ENCODE results near the gene TCFL5. TPM values are rescaled to one million over a fixed set of nuclear protein-coding genes. Genes with fewer than 3 reads are reported as not detected.
"Not testable (repeated sequence)": the region's sequence is repeated elsewhere in the genome, so short reads cannot be mapped to it uniquely, and the experiment has no call there.

TCFL5 gene
- total RNA-seq, 1 experiment from 2014 or later = 12.8 TPM

GRCh38 chr20:62864207-62864606 lies 2.6 kb upstream of the TCFL5 start:
- H3K27ac ChIP-seq = no peak overlapping the region

DNA sequence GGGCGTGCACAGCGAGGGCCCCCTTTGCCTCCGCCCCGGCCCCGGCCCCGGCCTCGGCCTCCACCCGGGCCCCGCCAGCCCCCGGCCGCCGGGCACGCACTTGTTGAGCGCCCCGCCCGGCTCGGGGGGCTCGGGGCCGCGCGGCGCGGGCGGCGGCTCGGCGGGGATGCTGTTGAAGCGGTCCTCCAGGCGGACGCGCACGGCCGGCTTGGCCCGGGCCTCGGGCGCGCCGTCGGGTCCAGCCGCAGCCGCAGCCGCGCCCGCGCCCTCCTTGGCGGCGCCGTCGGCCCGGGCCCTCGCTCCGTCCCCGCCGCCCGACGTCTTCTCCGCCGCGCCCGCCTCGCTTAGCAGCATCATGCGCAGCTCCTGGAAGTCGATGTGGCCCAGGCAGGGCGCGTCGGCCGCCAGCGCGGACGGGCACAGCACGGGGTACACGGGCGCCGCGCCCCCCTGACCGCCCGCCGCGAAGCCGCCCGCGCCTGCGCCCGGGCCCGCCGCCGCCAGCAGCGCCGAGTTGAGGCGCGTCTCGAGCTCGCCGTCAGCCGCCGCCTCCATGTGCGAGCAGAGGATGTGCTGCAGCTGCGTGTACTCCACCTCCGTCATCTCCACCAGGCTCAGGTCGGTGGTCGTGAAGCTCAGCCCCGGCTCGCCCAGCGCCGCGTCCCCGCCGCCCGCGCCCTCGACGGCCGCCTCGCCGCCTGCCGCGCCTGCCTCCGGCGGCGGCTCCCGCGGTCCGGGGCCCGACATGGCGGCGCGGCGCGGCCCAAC lies 514 bp downstream of the TCFL5 start:
- peaks cover 3% of the 10 kb centered on the region; the same call in 1 of the 2 replicates for H3K9me3 ChIP-seq (replicated peaks)
- H3K27ac ChIP-seq = no peak overlapping the region
- H3K27me3 ChIP-seq (replicated peaks) = no peaks in the 10 kb centered on the region
- peak in 1 of 2 experiments; percentile 33 for DNase-seq (ENCODE audit: low read depth in 1 of 2, low spot score in 2 of 2)
- peaks cover 14% of the 10 kb centered on the region for H3K36me3 ChIP-seq
- peak overlapping the region; percentile 66 for H3K4me3 ChIP-seq
- H3K4me1 ChIP-seq (replicated peaks) = peaks cover 17% of the 10 kb centered on the region

More at GRCh38 chr20:62864207-62864606, 2.6 kb upstream of the TCFL5 start:
- DNase-seq (ENCODE audit: low read depth in 1 of 2, low spot score in 2 of 2) = no peak
- Histone ChIP-seq H3K4me1 (replicated peaks) (peaks cover 17% of the 10 kb centered on the region), H3K9me3 (replicated peaks) (peaks cover 3% of the 10 kb centered on the region; the same call in 1 of the 2 replicates), H3K27me3 (replicated peaks) (peaks cover 9% of the 10 kb centered on the region), H3K36me3 (peaks cover 3% of the 10 kb centered on the region; the same call in 1 of the 2 replicates), H3K4me3 (no peak overlapping the region)

GRCh38 chr20:62860391-62860923 lies 1.2 kb downstream of the TCFL5 start:
- no peaks in the 10 kb centered on the region for H3K27me3 ChIP-seq (replicated peaks)
- H3K4me1 ChIP-seq (replicated peaks) = peaks cover 17% of the 10 kb centered on the region
- peaks cover 3% of the 10 kb centered on the region; the same call in 1 of the 2 replicates for H3K9me3 ChIP-seq (replicated peaks)
- H3K4me3 ChIP-seq = peak overlapping the region; percentile 66
- peaks cover 19% of the 10 kb centered on the region for H3K36me3 ChIP-seq
- no peak for DNase-seq (ENCODE audit: low read depth in 1 of 2, low spot score in 2 of 2)
- no peak overlapping the region for H3K27ac ChIP-seq

GRCh38 chr20:62859721-62860120 lies 1.9 kb downstream of the TCFL5 start:
- peaks cover 26% of the 10 kb centered on the region for H3K36me3 ChIP-seq
- no peaks in the 10 kb centered on the region for H3K27me3 ChIP-seq (replicated peaks)
- H3K9me3 ChIP-seq (replicated peaks) = peaks cover 3% of the 10 kb centered on the region; the same call in 1 of the 2 replicates
- peaks cover 17% of the 10 kb centered on the region for H3K4me1 ChIP-seq (replicated peaks)
- no peak overlapping the region for H3K27ac ChIP-seq
- no peak overlapping the region for H3K4me3 ChIP-seq
- DNase-seq (ENCODE audit: low read depth in 1 of 2, low spot score in 2 of 2) = no peak

- Histone ChIP-seq H3K9me3 (replicated peaks) (peaks cover 3% of the 10 kb centered on the region; the same call in 1 of the 2 replicates), H3K36me3 (peaks cover 39% of the 10 kb centered on the region), H3K4me3 (no peak overlapping the region), H3K27ac (no peak overlapping the region), H3K4me1 (replicated peaks) (peaks cover 17% of the 10 kb centered on the region), H3K27me3 (replicated peaks) (no peaks in the 10 kb centered on the region)
- no peak for DNase-seq (ENCODE audit: low read depth in 1 of 2, low spot score in 2 of 2)
Observed at GRCh38 chr20:62858058-62858830, 3.4 kb downstream of the TCFL5 start.

- no peak overlapping the region for H3K4me3 ChIP-seq
- no peaks in the 10 kb centered on the region for H3K27me3 ChIP-seq (replicated peaks)
- H3K36me3 ChIP-seq = peaks cover 45% of the 10 kb centered on the region
Observed at GRCh38 chr20:62856931-62857619, 4.5 kb downstream of the TCFL5 start.

GRCh38 chr20:62855120-62855519 lies 6.5 kb downstream of the TCFL5 start:
- Histone ChIP-seq H3K27ac (no peak overlapping the region), H3K36me3 (peaks cover 56% of the 10 kb centered on the region), H3K4me1 (replicated peaks) (peaks cover 2% of the 10 kb centered on the region), H3K4me3 (no peak overlapping the region), H3K9me3 (replicated peaks) (no peaks in the 10 kb centered on the region), H3K27me3 (replicated peaks) (no peaks in the 10 kb centered on the region)
- DNase-seq (ENCODE audit: low read depth in 1 of 2, low spot score in 2 of 2) = no peak

More at GRCh38 chr20:62856931-62857619, 4.5 kb downstream of the TCFL5 start:
- Histone ChIP-seq H3K27ac (no peak overlapping the region), H3K4me1 (replicated peaks) (peaks cover 16% of the 10 kb centered on the region), H3K9me3 (replicated peaks) (peaks cover 2% of the 10 kb centered on the region; the same call in 1 of the 2 replicates)
- DNase-seq (ENCODE audit: low read depth in 1 of 2, low spot score in 2 of 2) = no peak

DNA sequence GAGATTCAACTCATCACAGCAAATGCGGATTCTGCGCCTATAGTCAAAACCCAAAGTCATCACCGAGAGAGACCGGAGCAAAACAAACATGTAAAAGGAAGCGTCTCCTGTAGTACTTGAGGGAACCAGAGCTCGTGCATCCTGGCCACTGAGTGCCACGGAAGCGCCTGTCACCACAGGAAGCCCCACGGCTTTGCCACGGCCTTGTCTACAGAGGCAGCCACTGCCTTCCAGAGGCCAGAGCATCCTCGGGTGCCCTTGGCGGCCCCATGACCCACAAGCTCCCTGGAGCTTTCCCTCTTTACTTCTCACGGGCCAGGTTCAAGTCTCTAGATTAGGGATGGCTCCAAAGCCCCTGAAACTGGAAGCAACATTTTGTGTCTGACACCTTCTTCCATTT lies 7.5 kb downstream of the TCFL5 start:
- H3K36me3 ChIP-seq = peaks cover 56% of the 10 kb centered on the region

DNA sequence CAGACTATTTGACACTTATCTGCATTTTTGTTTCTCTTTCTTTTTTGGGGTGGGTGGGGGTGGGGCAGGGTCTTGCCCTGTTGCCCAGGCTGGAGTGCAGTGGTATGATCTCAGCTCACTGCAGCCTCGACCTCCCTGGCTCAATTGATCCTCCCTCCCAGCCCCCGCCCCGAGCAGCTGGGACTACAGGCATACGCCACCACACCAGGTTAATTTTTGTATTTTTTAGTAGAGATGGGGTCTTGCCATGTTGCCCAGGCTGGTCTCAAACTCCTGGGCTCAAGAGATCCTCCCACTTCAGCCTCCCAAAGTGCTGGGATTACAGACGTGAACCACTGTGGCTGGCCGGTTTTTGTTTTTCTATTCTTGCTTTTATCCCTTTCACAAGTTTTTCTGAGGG lies 8.3 kb downstream of the TCFL5 start:
- H3K27ac ChIP-seq; H3K4me3 ChIP-seq; H3K4me1 ChIP-seq (replicated peaks); H3K9me3 ChIP-seq (replicated peaks); DNase-seq (ENCODE audit: low read depth in 1 of 2, low spot score in 2 of 2); H3K27me3 ChIP-seq (replicated peaks): not testable (repeated sequence)
- H3K36me3 ChIP-seq = peaks cover 56% of the 10 kb centered on the region

More for the DNA sequence above, 7.5 kb downstream of the TCFL5 start:
- H3K4me1 ChIP-seq (replicated peaks) = no peaks in the 10 kb centered on the region
- H3K27ac ChIP-seq = no peak overlapping the region
- no peaks in the 10 kb centered on the region for H3K27me3 ChIP-seq (replicated peaks)
- H3K9me3 ChIP-seq (replicated peaks) = no peaks in the 10 kb centered on the region
- DNase-seq (ENCODE audit: low read depth in 1 of 2, low spot score in 2 of 2) = no peak
- H3K4me3 ChIP-seq = no peak overlapping the region

- H3K4me3 ChIP-seq = no peak overlapping the region
Observed at GRCh38 chr20:62852841-62853240, 8.8 kb downstream of the TCFL5 start.

DNA sequence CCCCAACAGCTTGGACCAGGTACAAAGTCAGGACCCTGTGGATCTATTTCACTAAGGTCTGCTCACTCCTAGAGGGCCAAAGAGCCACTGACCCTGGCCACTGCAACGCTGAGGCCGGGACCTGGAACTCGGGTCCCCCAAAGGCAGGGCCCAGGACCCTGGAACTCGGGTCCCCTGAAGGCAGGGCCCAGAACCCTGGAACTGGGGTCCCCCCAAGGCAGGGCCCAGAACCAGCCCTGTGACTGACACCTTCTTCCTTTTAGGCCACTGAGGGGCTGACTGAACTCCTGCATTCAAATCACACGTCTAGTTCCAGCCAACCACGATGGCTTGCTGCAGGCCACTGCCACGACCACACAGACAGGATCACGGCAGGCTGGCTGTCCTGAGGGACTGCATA lies 9.4 kb downstream of the TCFL5 start:
- Histone ChIP-seq H3K27me3 (replicated peaks) (no peaks in the 10 kb centered on the region), H3K36me3 (peaks cover 49% of the 10 kb centered on the region), H3K4me3 (no peak overlapping the region), H3K4me1 (replicated peaks) (no peaks in the 10 kb centered on the region), H3K9me3 (replicated peaks) (no peaks in the 10 kb centered on the region), H3K27ac (no peak overlapping the region)
- DNase-seq (ENCODE audit: low read depth in 1 of 2, low spot score in 2 of 2) = no peak

More at GRCh38 chr20:62852841-62853240, 8.8 kb downstream of the TCFL5 start:
- Histone ChIP-seq H3K36me3 (peaks cover 53% of the 10 kb centered on the region), H3K27ac (no peak overlapping the region), H3K27me3 (replicated peaks) (no peaks in the 10 kb centered on the region), H3K9me3 (replicated peaks) (no peaks in the 10 kb centered on the region), H3K4me1 (replicated peaks) (no peaks in the 10 kb centered on the region)
- no peak for DNase-seq (ENCODE audit: low read depth in 1 of 2, low spot score in 2 of 2)

GRCh38 chr20:62850333-62850974 lies 11.2 kb downstream of the TCFL5 start:
- DNase-seq (ENCODE audit: low read depth in 1 of 2, low spot score in 2 of 2) = no peak
- Histone ChIP-seq H3K27me3 (replicated peaks) (no peaks in the 10 kb centered on the region), H3K9me3 (replicated peaks) (no peaks in the 10 kb centered on the region), H3K36me3 (peaks cover 45% of the 10 kb centered on the region), H3K4me3 (no peak overlapping the region), H3K4me1 (replicated peaks) (no peaks in the 10 kb centered on the region), H3K27ac (no peak overlapping the region)

DNA sequence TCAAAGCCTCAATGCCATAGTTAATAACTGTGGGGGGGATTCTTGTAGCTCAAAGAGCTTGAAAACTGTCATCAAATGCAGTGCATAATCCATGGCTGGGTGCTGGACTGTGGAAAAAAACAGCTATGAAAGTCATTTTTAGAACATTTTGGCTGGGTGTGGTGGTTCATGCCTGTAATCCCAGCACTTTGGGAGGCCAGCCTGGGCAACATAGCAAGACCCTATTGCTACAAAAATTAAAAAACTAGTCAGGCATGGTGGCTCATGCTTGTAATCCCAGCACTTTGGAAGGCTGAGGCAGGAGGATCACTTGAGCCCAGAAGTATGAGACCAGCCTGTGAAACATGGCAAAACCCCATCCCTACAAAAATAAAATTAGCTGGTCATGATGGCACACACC lies 12.2 kb downstream of the TCFL5 start:
- Histone ChIP-seq H3K4me3 (no peak overlapping the region), H3K36me3 (peaks cover 35% of the 10 kb centered on the region), H3K27me3 (replicated peaks) (no peaks in the 10 kb centered on the region), H3K27ac (no peak overlapping the region), H3K4me1 (replicated peaks) (no peaks in the 10 kb centered on the region), H3K9me3 (replicated peaks) (no peaks in the 10 kb centered on the region)
- no peak for DNase-seq (ENCODE audit: low read depth in 1 of 2, low spot score in 2 of 2)
